GM23248 (cell line): Measurements from ENCODE around the gene LMOD2. TPM values are rescaled to one million over a fixed set of nuclear protein-coding genes. Genes with fewer than 3 reads are reported as not detected.

ENCODE experiments used
- DNase-seq: peaks from one replicate; pipeline ENCODE4 v3.0.0-alpha.2; 2015
- H2AFZ ChIP-seq: fragments of 200-600 bp; sonication (generic); 2 replicates; pipeline ENCODE4 v1.6.1; 2016; ENCODE audit warnings: antibody characterized with exemption
- H3F3A ChIP-seq: fragments of 200-600 bp; sonication (generic); 2 replicates; pipeline ENCODE4 v1.6.1; 2016; ENCODE audit warnings: mild to moderate bottlenecking, antibody characterized with exemption, mixed run types; ENCODE audit not compliant: insufficient read depth
- H3K27ac ChIP-seq: fragments of 200-600 bp; sonication (generic); 2 replicates; pipeline ENCODE4 v1.5.1; 2016; ENCODE audit warnings: mild to moderate bottlenecking
- H3K27me3 ChIP-seq: fragments of 200-600 bp; sonication (generic); replicated peaks from 2 replicates; pipeline ENCODE4 v1.6.1; 2016; ENCODE audit warnings: mild to moderate bottlenecking; ENCODE audit not compliant: insufficient read depth
- H3K36me3 ChIP-seq: fragments of 200-600 bp; sonication (generic); 2 replicates; pipeline ENCODE4 v1.6.1; 2016; ENCODE audit warnings: low read depth, mild to moderate bottlenecking
- H3K4me1 ChIP-seq: fragments of 200-600 bp; sonication (generic); 2 replicates; pipeline ENCODE4 v1.6.1; 2016; ENCODE audit warnings: mild to moderate bottlenecking; ENCODE audit not compliant: insufficient read depth
- H3K4me2 ChIP-seq: fragments of 200-600 bp; sonication (generic); one replicate; pipeline ENCODE4 v1.6.1; 2016; ENCODE audit warnings: mild to moderate bottlenecking; ENCODE audit not compliant: unreplicated experiment
- H3K4me3 ChIP-seq: fragments of 200-600 bp; sonication (generic); 2 replicates; pipeline ENCODE4 v1.5.1; 2016; ENCODE audit warnings: mild to moderate bottlenecking
- H3K79me2 ChIP-seq: fragments of 200-600 bp; sonication (generic); 2 replicates; pipeline ENCODE4 v1.6.1; 2016; ENCODE audit warnings: mild to moderate bottlenecking; ENCODE audit not compliant: insufficient read depth
- H3K9ac ChIP-seq: fragments of 200-600 bp; sonication (generic); 2 replicates; pipeline ENCODE4 v1.6.1; 2016; ENCODE audit warnings: mild to moderate bottlenecking
- H3K9me2 ChIP-seq: fragments of 200-600 bp; sonication (generic); 2 replicates; pipeline ENCODE4 v1.6.1; 2016; ENCODE audit warnings: mixed run types, mild to moderate bottlenecking, moderate library complexity; ENCODE audit not compliant: insufficient read depth
- H3K9me3 ChIP-seq: fragments of 200-600 bp; sonication (generic); one replicate; pipeline ENCODE4 v1.6.1; 2017; ENCODE audit warnings: low read depth
- H4K20me1 ChIP-seq: fragments of 200-600 bp; sonication (generic); 2 replicates; pipeline ENCODE4 v1.6.0; 2016; ENCODE audit not compliant: insufficient read depth
- EZH2 ChIP-seq: fragments of 200-600 bp; sonication (generic); IDR thresholded peaks from 2 replicates; pipeline ENCODE4 v1.6.1; 2018; ENCODE audit warnings: antibody characterized with exemption, mild to moderate bottlenecking; ENCODE audit not compliant: insufficient read depth, poor library complexity, severe bottlenecking
- EZH2phosphoT487 ChIP-seq: fragments of 200-600 bp; sonication (generic); IDR thresholded peaks from 2 replicates; pipeline ENCODE4 v1.6.1; 2018; ENCODE audit warnings: antibody characterized with exemption, moderate library complexity, mild to moderate bottlenecking, low read depth; ENCODE audit not compliant: insufficient read depth
- WGBS, 2 experiments: methylation state at CpG; one replicate each; pipeline ENCODE4 v1.1.6; 2015 to 2017; ENCODE audit warnings: low lambda C conversion rate in 2 of 2, low coverage in 1 of 2; ENCODE audit errors: missing lambda C conversion rate in 2 of 2; 5-methylcytosine and 5-hydroxymethylcytosine counted together
- in situ Hi-C: fragments of 300-500 bp; cut with MboI; formaldehyde crosslinking; loops from 2 replicates; pipeline ENCODE4 v1.15.0; 2020
- polyA plus RNA-seq: library from polyadenylated mRNA; unstranded; fragments of >200 nt; fragmentation: Nextera tagmentation; extraction: Ambion mirVana; gene quantifications from 2 replicates; pipeline ENCODE4 v1.2.1, GENCODE V29; 2016
- total RNA-seq: library from RNA; depleted of rRNA; stranded (reverse); fragments of >200 nt; shearing (Covaris generic); gene quantifications from 2 replicates; pipeline ENCODE4 v1.2.3, GENCODE V29; 2014

Gene LMOD2
- total and polyA plus RNA-seq, 2 experiments from 2014 or later: not detected

- H3K4me2 ChIP-seq: no peak overlapping the region
- no peaks in the 10 kb centered on the region for H3K36me3 ChIP-seq
- TF ChIP-seq EZH2 (no peak), EZH2phosphoT487 (no peak)
- no peaks in the 10 kb centered on the region for H3F3A ChIP-seq
- WGBS, 2 experiments: 57 to 67% methylated on average over 8 of the region's 8 CpGs
- no peaks in the 10 kb centered on the region for H4K20me1 ChIP-seq
- H3K9me3 ChIP-seq: no peaks in the 10 kb centered on the region
- no peaks in the 10 kb centered on the region for H3K79me2 ChIP-seq
- H3K4me3 ChIP-seq: no peak overlapping the region
- DNase-seq: no peak
- H3K4me1 ChIP-seq: no peaks in the 10 kb centered on the region
- no peak overlapping the region for H3K27ac ChIP-seq
- in situ Hi-C loops: no loop called here
- no peaks in the 10 kb centered on the region for H3K9me2 ChIP-seq
- H3K27me3 ChIP-seq: peaks cover 13% of the 10 kb centered on the region
- H2AFZ ChIP-seq: no peak overlapping the region
- H3K9ac ChIP-seq: no peak overlapping the region
Measured at GRCh38 chr7:123660514-123661354, 5.1 kb downstream of the LMOD2 start.

GRCh38 chr7:123661765-123662164 is 6.1 kb downstream of the LMOD2 start:
- Histone ChIP-seq H3F3A (peaks cover 3% of the 10 kb centered on the region; the same call in 1 of the 2 replicates), H3K27ac (no peak overlapping the region)

GRCh38 chr7:123662293-123662692 is 6.6 kb downstream of the LMOD2 start:
- no peak overlapping the region for H2AFZ ChIP-seq
- WGBS, 2 experiments: 68 to 72% methylated on average over 15 of the region's 15 CpGs
- no peaks in the 10 kb centered on the region for H3K79me2 ChIP-seq
- H3K9me2 ChIP-seq: no peaks in the 10 kb centered on the region
- no peak overlapping the region for H3K27ac ChIP-seq
- DNase-seq: no peak
- no peaks in the 10 kb centered on the region for H3K9me3 ChIP-seq
- no peaks in the 10 kb centered on the region for H3K36me3 ChIP-seq
- H4K20me1 ChIP-seq: no peaks in the 10 kb centered on the region
- peaks cover 3% of the 10 kb centered on the region; the same call in 1 of the 2 replicates for H3F3A ChIP-seq
- no peak overlapping the region for H3K4me2 ChIP-seq
- H3K4me1 ChIP-seq: 0 out of 2 replicates have a peak, but pooled peaks cover 6% of the 10 kb centered on the region
- no peak overlapping the region for H3K4me3 ChIP-seq
- H3K9ac ChIP-seq: no peak overlapping the region
- TF ChIP-seq EZH2 (no peak), EZH2phosphoT487 (no peak)
- in situ Hi-C loops: no loop called here
- H3K27me3 ChIP-seq: peaks cover 13% of the 10 kb centered on the region

More at GRCh38 chr7:123661765-123662164, 6.1 kb downstream of the LMOD2 start:
- no peaks in the 10 kb centered on the region for H3K9me3 ChIP-seq
- in situ Hi-C loops: no loop called here
- no peaks in the 10 kb centered on the region for H3K9me2 ChIP-seq
- TF ChIP-seq EZH2: no peak
- TF ChIP-seq EZH2phosphoT487: no peak
- DNase-seq: no peak
- 33 to 41% methylated on average over 1 of the region's 1 CpG for WGBS, 2 experiments
- H3K4me1 ChIP-seq: 0 out of 2 replicates have a peak, but pooled peaks cover 6% of the 10 kb centered on the region
- no peak overlapping the region for H3K9ac ChIP-seq
- no peaks in the 10 kb centered on the region for H3K79me2 ChIP-seq
- no peaks in the 10 kb centered on the region for H4K20me1 ChIP-seq
- H3K4me2 ChIP-seq: no peak overlapping the region
- H3K4me3 ChIP-seq: no peak overlapping the region
- no peaks in the 10 kb centered on the region for H3K36me3 ChIP-seq
- no peak overlapping the region for H2AFZ ChIP-seq
- H3K27me3 ChIP-seq: peaks cover 13% of the 10 kb centered on the region

GRCh38 chr7:123662755-123663154 is 7.1 kb downstream of the LMOD2 start:
- no peak for DNase-seq
- no peak overlapping the region for H3K4me2 ChIP-seq
- H3K4me1 ChIP-seq: 0 out of 2 replicates have a peak, but pooled peaks cover 6% of the 10 kb centered on the region
- no peaks in the 10 kb centered on the region for H3K9me3 ChIP-seq
- in situ Hi-C loops: no loop called here
- 31 to 50% methylated on average over 2 to 3 of the region's 3 CpGs for WGBS, 2 experiments
- no peaks in the 10 kb centered on the region for H3K79me2 ChIP-seq
- H3K4me3 ChIP-seq: no peak overlapping the region
- peaks cover 3% of the 10 kb centered on the region; the same call in 1 of the 2 replicates for H3F3A ChIP-seq
- H3K9me2 ChIP-seq: no peaks in the 10 kb centered on the region
- TF ChIP-seq EZH2: no peak
- TF ChIP-seq EZH2phosphoT487: no peak
- H2AFZ ChIP-seq: no peak overlapping the region
- H3K27me3 ChIP-seq: peaks cover 13% of the 10 kb centered on the region
- no peaks in the 10 kb centered on the region for H4K20me1 ChIP-seq
- no peak overlapping the region for H3K27ac ChIP-seq
- no peaks in the 10 kb centered on the region for H3K36me3 ChIP-seq
- H3K9ac ChIP-seq: no peak overlapping the region
